ENCODE data around the gene UQCRH. TPM values are rescaled to one million over a fixed set of nuclear protein-coding genes. Genes with fewer than 3 reads are reported as not detected.

The UQCRH gene
- total and polyA plus RNA-seq, 2 of the 4 experiments (the other 2 are of a cell fraction) = 347 to 736 TPM

GRCh38 chr1:46301808-46302640 lies 1.5 kb upstream of the UQCRH start:
- intact Hi-C loops (cut with micrococcal nuclease) (loop anchor here (1.0 kb wide), 1 partner anchor 46 kb away; no protein-coding TSS in a partner anchor), in situ Hi-C loops (cut with MboI; ENCODE audit: low sequenced_read_pairs) (no loop called here), dilution Hi-C loops (cut with HindIII; ENCODE audit: low sequenced_read_pairs, unreplicated experiment) (no loop called here)
- H4K20me1 ChIP-seq (ENCODE audit: insufficient read depth, low read length) = peaks cover 26% of the 10 kb centered on the region
- H3K4ac ChIP-seq (ENCODE audit: low read depth, low read length) = peak overlapping the region; percentile 86
- H3K9me3 ChIP-seq (ENCODE audit: control insufficient read depth, insufficient read depth, low read length) = no peaks in the 10 kb centered on the region
- ATAC-seq (ENCODE audit: low read depth) (peak; percentile 18), DNase-seq (peak; percentile 52)
- peaks cover 6% of the 10 kb centered on the region for H3K36me3 ChIP-seq (ENCODE audit: control insufficient read depth, insufficient read depth, low read length)
- peaks cover 15% of the 10 kb centered on the region for H3K9me1 ChIP-seq (ENCODE audit: insufficient read depth, low read length)
- ChIA-PET CTCF (no interaction called here), POLR2A (ENCODE audit: unreplicated experiment) (interaction anchor here (0.9 kb wide), 1 partner anchor 55 kb away, joined by 4 read pairs; the partner anchor contains the start of gene RAD54L)
- H3K79me1 ChIP-seq (ENCODE audit: low read depth in 1 of 2, low read length in 2 of 2) = peaks cover 10 to 40% of the 10 kb centered on the region in 2 experiments
- peak overlapping the region; percentile 100 for H3K9ac ChIP-seq (ENCODE audit: low read depth, low read length)
- H4K8ac ChIP-seq (ENCODE audit: low read depth in 2 of 2, low read length in 2 of 2) = peak overlapping the region; percentile 64 to 93
- WGBS, 2 experiments (ENCODE audit: extremely low coverage in 2 of 2, insufficient read length in 1 of 2) = 0% methylated on average over 45 of the region's 79 CpGs; no CpG with 5 or more reads in 1 of the 2 experiments
- peak overlapping the region; percentile 94 for H2BK5ac ChIP-seq (ENCODE audit: low read depth, low read length, poor library complexity, severe bottlenecking)
- peak overlapping the region; percentile 93 for H3K23ac ChIP-seq (ENCODE audit: low read depth, low read length)
- H2AK9ac ChIP-seq (replicated peaks; ENCODE audit: low read depth, low read length, poor library complexity) = peak overlapping the region; percentile 97
- H4K5ac ChIP-seq (ENCODE audit: low read depth, low read length) = peak overlapping the region; percentile 90
- H2BK15ac ChIP-seq (ENCODE audit: low read depth, low read length) = no peak overlapping the region
- H2BK120ac ChIP-seq (ENCODE audit: low read depth, low read length) = peak overlapping the region; percentile 35; the same call in 1 of the 2 replicates
- H4K91ac ChIP-seq (ENCODE audit: insufficient read depth, low read depth, low read length) = peak overlapping the region; percentile 91
- no TSS peak for BruUV-seq (replicated peaks)
- H3K4me2 ChIP-seq (ENCODE audit: low read depth, low read length) = peak overlapping the region; percentile 83
- H3K4me3 ChIP-seq (ENCODE audit: insufficient read depth, low read depth, low read length) = peak overlapping the region; percentile 97
- H3K27me3 ChIP-seq (ENCODE audit: control insufficient read depth, insufficient read depth, low read length) = no peaks in the 10 kb centered on the region
- H3K4me1 ChIP-seq (ENCODE audit: control insufficient read depth, insufficient read depth, low read length) = peaks cover 5% of the 10 kb centered on the region
- H3K18ac ChIP-seq (ENCODE audit: low read depth, low read length) = peak overlapping the region; percentile 70
- peak overlapping the region; percentile 84 for H2AFZ ChIP-seq (replicated peaks; ENCODE audit: low read length, poor library complexity)
- peak overlapping the region; percentile 96 for H3K14ac ChIP-seq (replicated peaks; ENCODE audit: low read depth, low read length)
- H3K27ac ChIP-seq (ENCODE audit: insufficient read depth, low read length) = peak overlapping the region; percentile 100
- H3K56ac ChIP-seq (ENCODE audit: extremely low read depth, insufficient read depth, low read length) = peak overlapping the region; percentile 79
- TF ChIP-seq MAZ (IDR thresholded peaks at IDR 0.05; ENCODE audit: borderline replicate concordance, low read depth, low read length) (0 out of 2 replicates have a peak, but pooled peaks have one; percentile 33), SMC3 (IDR thresholded peaks at IDR 0.05; ENCODE audit: low read depth, low read length) (no peak), CTCF (conservative IDR thresholded peaks at IDR 0.05; ENCODE audit: low read depth, low read length) (0 out of 2 replicates have a peak, but pooled peaks have one; percentile 25)
- H2BK20ac ChIP-seq (ENCODE audit: low read depth, low read length) = no peak overlapping the region
- H2AK5ac ChIP-seq (ENCODE audit: low read depth, low read length) = peak overlapping the region; percentile 93

Measured in IMR-90 (cell line).